HEK293T (cell line): Measurements from ENCODE around the gene ARHGAP32.

ENCODE experiments used
- CTCF ChIA-PET: fragments of 350-600 bp; formaldehyde crosslinking; extraction: SDS; loops from one replicate; lab custom pipeline; 2021; ENCODE audit warnings: antibody characterized with exemption, inconsistent platforms; lab: Yijun Ruan, JAX
- POLR2A ChIA-PET: fragments of 350-600 bp; formaldehyde crosslinking; extraction: SDS; loops from one replicate; lab custom pipeline; 2020; ENCODE audit warnings: antibody characterized with exemption, inconsistent platforms; lab: Yijun Ruan, JAX
- DNase-seq: peaks from one replicate; pipeline ENCODE4 v3.0.0; 2012; ENCODE audit warnings: mixed read lengths; ENCODE audit errors: extremely low spot score
- ARNT ChIP-seq: fragments of 450-650 bp; IDR thresholded peaks from 2 replicates; pipeline ENCODE4 v1.6.1; 2017; ENCODE audit warnings: mild to moderate bottlenecking
- BHLHE40 ChIP-seq: fragments of 450-650 bp; IDR thresholded peaks from 2 replicates; pipeline ENCODE4 v1.6.1; 2016; ENCODE audit warnings: mild to moderate bottlenecking, moderate library complexity, borderline replicate concordance
- CTBP1 ChIP-seq: fragments of 450-650 bp; IDR thresholded peaks from 2 replicates; pipeline ENCODE4 v1.6.1; 2016; ENCODE audit warnings: borderline replicate concordance
- ELF4 ChIP-seq: fragments of 450-650 bp; IDR thresholded peaks from 2 replicates; pipeline ENCODE4 v1.6.1; 2017; ENCODE audit warnings: antibody characterized with exemption
- FOXA1 ChIP-seq: fragments of 450-650 bp; IDR thresholded peaks from 2 replicates; pipeline ENCODE4 v1.6.1; 2016; ENCODE audit warnings: mild to moderate bottlenecking
- FOXK2 ChIP-seq: fragments of 450-650 bp; IDR thresholded peaks from 2 replicates; pipeline ENCODE4 v1.6.1; 2016; ENCODE audit warnings: mild to moderate bottlenecking
- FOXM1 ChIP-seq: fragments of 450-650 bp; IDR thresholded peaks from 2 replicates; pipeline ENCODE4 v1.6.1; 2017; ENCODE audit warnings: mild to moderate bottlenecking, borderline replicate concordance
- HDGF ChIP-seq: fragments of 450-650 bp; IDR thresholded peaks from 2 replicates; pipeline ENCODE4 v1.6.1; 2017; ENCODE audit warnings: antibody characterized with exemption, borderline replicate concordance
- L3MBTL2 ChIP-seq: fragments of 450-650 bp; conservative IDR thresholded peaks from 2 replicates; pipeline ENCODE4 v1.6.1; 2016; ENCODE audit warnings: mild to moderate bottlenecking
- LEF1 ChIP-seq: fragments of 450-650 bp; IDR thresholded peaks from 2 replicates; pipeline ENCODE4 v1.6.1; 2017; ENCODE audit warnings: mild to moderate bottlenecking, borderline replicate concordance
- NFRKB ChIP-seq: fragments of 450-650 bp; IDR thresholded peaks from 2 replicates; pipeline ENCODE4 v1.6.1; 2016; ENCODE audit warnings: mild to moderate bottlenecking, moderate library complexity
- SP1 ChIP-seq: fragments of 450-650 bp; IDR thresholded peaks from 2 replicates; pipeline ENCODE4 v1.6.1; 2017
- SUZ12 ChIP-seq: fragments of 450-650 bp; IDR thresholded peaks from 2 replicates; pipeline ENCODE4 v1.6.1; 2016; ENCODE audit warnings: mild to moderate bottlenecking
- TARDBP ChIP-seq: fragments of 450-650 bp; IDR thresholded peaks from 2 replicates; pipeline ENCODE4 v1.6.1; 2016
- ZNF384 ChIP-seq: fragments of 450-650 bp; IDR thresholded peaks from 2 replicates; pipeline ENCODE4 v1.6.1; 2016
- TF ChIP-seq, protein P1 (sequence below): fragments of 450-650 bp; IDR thresholded peaks from 2 replicates; pipeline ENCODE4 v1.6.1; 2016

The ARHGAP32 gene

GRCh38 chr11:129192150-129192549 lies at the start of gene ARHGAP32:
ARHGAP32 (minus strand) TSS chr11:129192325; CDS start chr11:129192198, 127 bp downstream.
- no peak for DNase-seq
- TF ChIP-seq HDGF (no peak), L3MBTL2 (no peak), LEF1 (no peak), FOXA1 (no peak), ZNF384 (no peak), ARNT (no peak), TARDBP (no peak), SUZ12 (no peak), NFRKB (no peak), BHLHE40 (no peak), SP1 (no peak), CTBP1 (no peak), FOXK2 (no peak), ELF4 (no peak), FOXM1 (no peak)
- TF ChIP-seq, protein P1, sequence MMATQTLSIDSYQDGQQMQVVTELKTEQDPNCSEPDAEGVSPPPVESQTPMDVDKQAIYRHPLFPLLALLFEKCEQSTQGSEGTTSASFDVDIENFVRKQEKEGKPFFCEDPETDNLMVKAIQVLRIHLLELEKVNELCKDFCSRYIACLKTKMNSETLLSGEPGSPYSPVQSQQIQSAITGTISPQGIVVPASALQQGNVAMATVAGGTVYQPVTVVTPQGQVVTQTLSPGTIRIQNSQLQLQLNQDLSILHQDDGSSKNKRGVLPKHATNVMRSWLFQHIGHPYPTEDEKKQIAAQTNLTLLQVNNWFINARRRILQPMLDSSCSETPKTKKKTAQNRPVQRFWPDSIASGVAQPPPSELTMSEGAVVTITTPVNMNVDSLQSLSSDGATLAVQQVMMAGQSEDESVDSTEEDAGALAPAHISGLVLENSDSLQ, result no peak
- POLR2A ChIA-PET, result no interaction called here
- CTCF ChIA-PET, result no interaction called here

GRCh38 chr11:129239207-129239606 lies 47.1 kb upstream of the ARHGAP32 start:
- ChIA-PET CTCF (no interaction called here), POLR2A (no interaction called here)
- TF ChIP-seq L3MBTL2 (no peak), FOXA1 (no peak), SP1 (no peak), HDGF (no peak), ARNT (no peak), NFRKB (no peak), ELF4 (no peak), TARDBP (no peak), FOXM1 (no peak), CTBP1 (no peak), BHLHE40 (no peak), SUZ12 (no peak)
- TF ChIP-seq, protein P1, result no peak
- no peak for DNase-seq

DNA sequence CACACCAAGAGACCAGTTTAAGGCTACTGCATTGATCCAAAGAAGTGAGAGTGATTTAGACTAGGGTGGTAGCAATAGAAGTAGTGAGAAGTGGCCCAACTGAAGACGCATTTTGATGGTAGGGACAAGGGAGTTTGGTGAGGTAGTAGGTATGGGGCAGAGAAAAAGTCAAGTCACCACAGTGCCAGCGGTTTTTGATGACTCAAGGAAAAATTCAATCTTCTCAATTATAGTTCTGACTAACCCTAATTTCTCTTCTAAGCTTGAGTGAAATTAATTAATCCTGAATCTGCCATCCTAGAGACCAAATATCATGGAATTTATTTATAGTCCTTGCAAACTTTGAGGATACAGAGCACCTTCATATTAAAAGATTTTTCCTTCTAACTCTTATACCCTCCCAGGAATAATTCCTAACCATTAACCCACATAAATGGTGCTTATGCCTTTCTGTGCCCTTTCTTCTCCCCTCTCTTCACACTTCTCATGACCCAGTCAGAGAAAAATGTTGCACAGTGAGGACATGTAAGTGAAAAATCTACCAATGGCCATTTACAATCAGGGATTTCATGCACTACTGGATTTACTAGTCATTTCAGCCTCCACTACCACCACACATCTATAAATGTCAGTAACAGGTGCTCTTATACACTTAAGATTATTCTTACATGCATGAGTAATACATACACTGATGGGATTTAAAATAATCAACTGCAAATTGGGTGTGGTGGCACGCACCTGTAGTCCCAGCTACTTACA lies 45.9 kb upstream of the ARHGAP32 start:
- ChIA-PET CTCF (no interaction called here), POLR2A (no interaction called here)
- TF ChIP-seq LEF1 (no peak), TARDBP (no peak), BHLHE40 (no peak), HDGF (no peak), FOXM1 (no peak), ARNT (no peak), NFRKB (no peak), FOXK2 (no peak), L3MBTL2 (no peak), CTBP1 (no peak), ZNF384 (no peak), SUZ12 (no peak), ELF4 (no peak), FOXA1 (no peak), SP1 (no peak)
- TF ChIP-seq, protein P1, result no peak
- DNase-seq, result no peak

DNA sequence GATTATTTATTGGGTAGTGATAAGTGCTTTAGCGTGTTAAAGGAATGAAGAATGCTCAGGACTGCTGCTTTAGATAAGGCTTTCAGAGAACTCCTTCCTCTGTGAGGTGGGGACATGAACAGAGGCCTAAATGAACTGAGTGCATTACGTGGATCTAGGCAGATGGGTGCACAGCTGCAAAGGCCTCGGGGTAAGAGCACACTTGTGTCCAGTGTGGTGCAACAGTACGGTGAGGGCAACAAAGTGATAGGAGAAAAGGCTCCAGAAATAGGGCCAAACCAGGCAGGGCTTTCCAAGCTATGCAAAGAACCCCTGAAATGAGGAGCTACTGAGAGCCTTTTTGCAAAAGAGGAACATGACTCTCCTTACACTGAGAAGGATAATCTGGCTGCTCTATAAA lies 45.3 kb upstream of the ARHGAP32 start:
- no peak for DNase-seq
- TF ChIP-seq FOXM1 (no peak), ELF4 (no peak), HDGF (no peak), NFRKB (no peak), LEF1 (no peak), SUZ12 (no peak), BHLHE40 (no peak), CTBP1 (no peak), ZNF384 (no peak), TARDBP (no peak), ARNT (no peak), FOXA1 (no peak)
- TF ChIP-seq, protein P1, result no peak
- POLR2A ChIA-PET, result no interaction called here
- CTCF ChIA-PET, result no interaction called here

DNA sequence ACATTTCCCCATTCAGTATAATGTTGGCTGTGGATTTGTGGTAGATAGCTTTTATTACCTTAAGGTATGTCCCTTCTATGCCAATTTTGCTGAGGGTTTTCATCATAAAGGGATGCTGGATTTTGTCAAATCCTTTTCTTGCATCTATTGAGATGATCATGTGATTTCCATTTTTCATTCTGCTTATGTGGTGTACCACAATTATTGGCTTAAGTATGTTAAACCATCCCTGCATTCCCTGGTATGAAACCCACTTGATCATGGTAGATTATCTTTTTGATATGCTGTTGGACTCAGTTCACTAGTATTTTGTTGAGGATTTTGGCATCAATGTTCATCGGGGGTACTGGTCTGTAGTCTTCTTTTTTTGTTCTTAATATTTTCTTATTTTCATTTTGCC lies 44.7 kb upstream of the ARHGAP32 start:
- POLR2A ChIA-PET, result no interaction called here
- no peak for DNase-seq
- TF ChIP-seq BHLHE40 (no peak), ELF4 (no peak), TARDBP (no peak), CTBP1 (no peak), HDGF (no peak), ARNT (no peak), SUZ12 (no peak), NFRKB (no peak), FOXM1 (no peak), FOXA1 (no peak), LEF1 (no peak), L3MBTL2 (no peak), FOXK2 (no peak), SP1 (no peak), ZNF384 (no peak)
- TF ChIP-seq, protein P1, result no peak
- CTCF ChIA-PET, result no interaction called here
